Endothelial cell of hepatic sinusoid (primary cell): Measurements from ENCODE around the gene PPY.
"Not testable (repeated sequence)": the region's sequence is repeated elsewhere in the genome, so short reads cannot be mapped to it uniquely, and the experiment has no call there.

Experiments
- in situ Hi-C: cut with HindIII; loops from 2 replicates; pipeline ENCODE4 v1.10.0; 2017; ENCODE audit warnings: low sequenced_read_pairs

Gene PPY

DNA sequence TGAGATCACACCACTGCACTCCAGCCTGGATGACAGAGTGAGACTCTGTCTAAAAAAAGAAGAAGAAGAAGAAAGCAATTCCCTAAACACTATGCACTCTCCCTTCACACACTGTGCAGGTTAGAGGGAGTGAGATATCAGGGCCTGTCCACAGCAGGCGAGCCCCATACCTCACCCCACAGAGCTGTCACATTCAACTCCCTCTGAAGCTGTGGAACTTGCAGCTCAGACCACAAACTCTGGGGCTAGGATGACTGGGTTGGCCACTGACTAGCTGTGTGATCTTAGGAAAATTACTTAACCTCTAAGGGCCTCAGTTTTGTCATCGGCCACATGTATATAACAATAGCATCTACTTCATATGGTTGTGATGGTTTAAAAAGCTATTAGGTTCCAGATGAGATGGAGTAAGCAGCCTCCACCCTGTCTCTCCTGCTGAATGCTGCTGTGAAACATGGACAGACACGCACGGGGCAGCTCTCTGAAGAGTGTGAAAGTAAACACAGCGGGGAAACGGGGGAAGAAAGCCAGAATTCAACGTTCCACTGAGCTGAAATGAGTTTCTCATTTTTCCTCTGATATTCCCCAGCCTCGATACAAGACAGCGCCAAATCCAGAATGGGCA is 25.1 kb upstream of the PPY start:
- in situ Hi-C loops: no loop called here

DNA sequence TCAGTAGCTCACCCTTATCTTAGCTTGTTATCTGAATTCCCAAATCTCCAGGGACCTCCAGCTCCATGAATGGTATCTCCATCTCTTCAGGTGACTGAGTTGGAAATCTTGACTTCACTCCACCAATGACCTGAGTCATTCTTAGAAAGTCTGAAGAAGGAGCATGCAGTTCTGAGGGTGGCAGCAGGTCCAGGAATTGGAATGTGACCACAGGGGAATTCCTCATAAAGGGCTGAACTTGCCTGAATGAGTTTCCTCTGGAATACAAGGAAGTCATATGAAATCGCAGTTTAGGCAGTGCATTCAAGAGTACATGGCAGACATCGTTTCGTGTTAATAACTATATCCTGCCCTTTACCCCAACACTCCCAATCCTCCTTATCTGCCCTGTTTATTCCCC is 24.0 kb upstream of the PPY start:
- in situ Hi-C loops: no loop called here

DNA sequence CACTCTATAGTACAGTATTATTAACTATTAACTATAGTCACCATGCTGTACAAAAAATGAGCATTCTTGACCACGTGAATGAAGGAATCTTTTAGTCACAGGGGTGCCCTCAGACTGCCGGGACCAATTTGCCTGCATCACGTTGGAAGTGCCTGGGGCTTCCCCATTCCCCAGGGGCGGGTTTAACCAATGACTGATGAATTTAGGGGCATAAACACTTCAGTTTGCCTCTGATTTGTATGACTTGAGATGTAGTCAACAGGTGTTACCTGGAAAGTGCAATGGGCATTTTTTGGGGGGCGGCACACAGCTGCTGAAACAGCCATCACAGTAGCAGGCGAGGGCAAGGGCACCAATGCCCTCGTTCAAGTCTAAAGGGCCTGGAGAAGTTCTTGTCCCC is 20.2 kb upstream of the PPY start:
- in situ Hi-C loops: no loop called here

DNA sequence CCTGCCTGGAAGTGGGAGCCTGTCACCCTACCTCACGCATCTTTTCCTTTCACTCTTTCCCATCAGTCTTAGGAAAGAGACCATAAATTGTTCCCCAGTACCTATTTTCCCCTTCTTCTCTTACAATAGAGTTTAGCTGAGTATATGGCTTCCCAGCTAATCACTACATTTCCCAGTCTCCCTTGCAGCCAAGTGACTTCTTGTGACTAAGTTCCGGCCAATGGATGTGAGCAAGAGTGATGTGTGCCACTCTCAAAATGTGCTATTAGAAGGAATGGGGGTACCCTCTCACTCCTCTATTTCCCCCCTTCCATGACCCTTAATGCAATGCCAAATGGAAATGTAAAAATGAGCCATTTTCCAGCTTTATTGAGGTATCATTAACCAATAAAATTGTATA is 19.7 kb upstream of the PPY start:
- in situ Hi-C loops: no loop called here

DNA sequence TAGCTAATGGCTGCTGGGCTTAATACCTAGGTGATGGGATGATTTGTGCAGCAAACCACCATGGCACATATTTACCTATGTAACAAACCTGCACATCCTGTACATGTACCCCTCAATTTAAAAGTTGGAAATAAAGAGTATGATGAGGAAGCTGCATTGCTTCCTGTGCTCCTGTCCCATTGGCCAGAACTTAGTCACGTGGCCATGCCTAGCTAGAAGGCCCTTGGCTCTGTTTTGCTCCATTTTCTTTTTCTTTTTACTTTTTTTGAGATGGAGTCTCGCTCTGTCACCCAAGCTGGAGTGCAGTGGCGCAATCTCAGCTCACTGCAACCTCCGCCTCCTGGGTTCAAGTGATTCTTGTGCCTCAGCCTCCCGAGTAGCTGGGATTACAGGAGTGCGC is 19.0 kb upstream of the PPY start:
- in situ Hi-C loops: not testable (repeated sequence)

DNA sequence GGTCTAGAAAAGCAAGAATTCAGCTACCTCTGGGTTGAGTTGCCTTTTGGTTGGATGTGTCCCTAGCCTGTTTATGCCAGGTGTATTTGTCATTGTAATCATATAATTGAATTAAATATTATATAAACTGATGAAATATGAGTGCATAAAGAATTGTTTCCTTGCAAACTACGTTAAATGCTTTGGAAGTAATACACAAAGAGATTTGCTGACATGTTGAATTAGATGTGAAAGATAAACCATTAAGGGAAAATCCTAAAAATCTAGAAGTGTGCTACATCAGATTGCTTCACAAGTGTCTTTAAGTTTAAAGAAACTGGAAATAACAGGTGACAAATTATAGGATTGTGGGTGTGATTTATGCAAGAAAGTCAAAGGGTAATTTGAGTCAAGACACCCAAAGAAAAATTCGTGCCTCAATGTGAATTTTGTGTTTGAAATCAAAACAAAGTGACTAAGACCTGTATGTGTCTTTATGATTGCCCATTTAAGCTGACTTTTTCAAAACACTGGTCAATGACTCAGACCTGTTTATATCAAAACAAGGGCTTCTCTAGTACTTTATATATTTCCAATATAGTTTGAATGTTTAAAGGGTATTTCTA is 16.6 kb upstream of the PPY start:
- in situ Hi-C loops: no loop called here

DNA sequence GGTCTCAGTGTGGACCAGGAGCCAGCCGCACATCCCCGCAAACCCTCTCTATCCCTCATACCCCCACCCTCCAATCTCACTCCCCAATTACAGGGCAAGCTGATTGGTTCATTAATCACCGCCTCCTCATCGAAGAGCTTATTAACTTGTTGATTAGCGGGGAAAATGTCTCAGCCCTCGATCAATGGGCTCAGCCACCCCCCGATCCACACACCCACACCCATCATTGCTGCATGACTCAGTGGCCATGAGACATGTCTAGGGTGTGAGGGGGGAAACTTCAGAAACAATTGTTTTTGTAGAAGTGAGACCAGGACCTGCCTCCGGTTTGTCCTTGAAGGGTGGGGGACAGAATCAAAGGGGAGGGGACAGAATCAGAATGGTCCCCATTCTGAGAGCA is 13.9 kb upstream of the PPY start:
- in situ Hi-C loops: no loop called here

DNA sequence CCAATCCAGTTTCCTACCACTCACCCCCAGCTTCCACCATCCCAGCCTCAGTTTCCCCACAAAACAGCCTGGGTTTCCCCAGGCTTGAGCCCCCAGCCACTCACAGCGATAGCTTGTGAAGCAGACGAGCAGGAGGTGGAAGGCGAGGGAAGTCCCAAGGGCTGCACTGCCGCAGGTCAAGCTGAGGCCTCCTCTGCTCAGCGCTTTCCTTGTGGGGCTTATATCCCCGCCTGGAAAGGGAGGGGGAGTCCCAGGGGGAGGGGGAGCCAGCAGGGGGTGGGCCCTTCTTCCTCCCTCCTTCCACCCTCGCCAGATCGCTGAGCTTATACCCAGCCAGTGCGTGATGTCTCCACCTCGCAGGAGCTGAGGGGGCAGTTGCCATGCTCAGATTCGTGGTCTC is 11.5 kb upstream of the PPY start, which contains the start of gene PYY:
Gene PYY (minus strand): TSS at position 195 of the 400 bp plus-strand sequence. CDS start 457 bp downstream, outside the sequence.
- in situ Hi-C loops: loop anchor here (5.0 kb wide), 1 partner anchor 39 kb away; no protein-coding TSS in a partner anchor

DNA sequence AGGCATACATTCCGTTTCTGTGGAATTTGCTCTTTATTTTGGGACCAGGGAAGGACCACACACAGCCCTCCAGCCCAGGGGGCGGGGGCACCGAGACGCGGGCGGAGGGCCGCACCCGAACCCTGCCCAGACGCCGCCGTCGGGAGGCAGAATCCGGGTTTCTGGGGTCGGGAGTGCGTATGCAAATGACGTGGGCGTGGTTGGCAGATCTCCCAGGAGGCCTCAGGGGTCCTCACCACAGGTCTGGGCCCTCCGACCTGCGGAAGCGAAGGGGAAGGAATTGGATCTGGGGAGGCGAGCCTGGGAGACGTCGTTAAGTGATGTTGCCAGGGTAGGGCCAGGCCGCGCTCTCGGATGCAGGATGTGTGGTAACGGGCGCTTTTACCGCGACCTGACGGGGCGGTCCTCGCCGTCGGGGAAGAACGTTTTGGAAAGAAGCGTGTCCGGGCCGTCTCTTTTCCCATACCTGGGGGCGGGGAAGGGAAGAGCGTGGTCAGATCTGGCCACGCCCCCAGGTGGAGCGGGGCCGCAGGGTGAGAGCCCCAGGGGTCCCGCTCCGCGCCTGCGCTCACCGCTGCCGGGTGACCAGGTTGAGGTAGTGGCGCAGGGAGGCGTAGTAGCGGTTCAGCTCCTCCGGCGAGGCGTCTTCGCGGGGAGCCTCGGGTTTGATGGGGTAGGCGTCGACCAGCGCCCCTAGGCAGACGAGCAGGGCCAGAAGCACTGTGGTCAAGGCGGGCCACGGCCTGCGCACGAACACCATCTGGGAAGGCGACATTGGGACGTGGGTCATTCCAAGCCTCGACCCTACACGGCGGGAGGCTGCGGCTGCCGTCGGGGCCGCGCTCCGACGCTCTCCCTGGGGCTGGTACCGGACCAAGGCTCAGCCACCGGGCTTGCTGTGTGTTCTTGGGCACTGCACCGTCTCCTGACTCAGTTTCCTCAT is 10.7 kb upstream of the PPY start:
- in situ Hi-C loops: loop anchor here (5.0 kb wide), 1 partner anchor 39 kb away; no protein-coding TSS in a partner anchor

DNA sequence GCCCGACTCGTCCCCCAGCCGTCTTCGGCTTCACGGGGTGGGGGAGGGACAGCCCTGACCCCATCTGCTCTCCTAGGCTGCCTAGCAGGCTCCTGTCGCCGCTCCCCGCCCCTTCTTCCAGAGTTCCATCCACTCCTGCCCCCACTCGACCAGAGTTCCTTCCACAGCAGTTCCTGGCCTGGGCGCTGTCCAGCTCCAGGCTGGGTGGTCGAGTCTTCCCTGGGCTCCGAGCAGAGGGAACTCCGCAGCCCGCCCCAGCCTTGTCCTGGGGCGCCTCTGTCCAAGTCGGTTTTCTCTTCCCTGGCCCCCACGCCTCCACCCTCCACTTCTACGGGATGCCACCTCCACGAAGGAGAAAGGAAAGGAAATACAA is 10.1 kb upstream of the PPY start:
- in situ Hi-C loops: loop anchor here (5.0 kb wide), 1 partner anchor 40 kb away; no protein-coding TSS in a partner anchor

DNA sequence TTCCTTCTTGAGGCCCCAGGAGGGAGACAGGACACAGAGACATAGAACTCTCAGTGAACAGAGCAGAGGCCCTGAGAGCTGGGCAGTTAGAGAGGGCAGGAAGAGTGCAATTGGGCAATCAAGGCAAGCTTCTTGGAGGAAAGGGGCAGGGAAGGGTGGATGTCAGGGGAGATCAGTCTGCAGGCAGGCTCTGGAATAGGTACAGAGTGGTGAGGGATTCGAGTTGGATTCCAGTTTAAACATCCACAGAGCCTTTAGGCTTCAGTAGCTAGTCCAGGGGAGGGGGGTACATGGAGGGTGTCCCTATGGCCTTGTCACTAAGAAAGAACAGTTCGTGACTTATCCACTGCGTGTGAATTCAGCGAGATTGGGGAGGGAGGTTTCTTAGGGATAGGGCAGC is 9.5 kb upstream of the PPY start:
- in situ Hi-C loops: loop anchor here (5.0 kb wide), 1 partner anchor 41 kb away; no protein-coding TSS in a partner anchor

DNA sequence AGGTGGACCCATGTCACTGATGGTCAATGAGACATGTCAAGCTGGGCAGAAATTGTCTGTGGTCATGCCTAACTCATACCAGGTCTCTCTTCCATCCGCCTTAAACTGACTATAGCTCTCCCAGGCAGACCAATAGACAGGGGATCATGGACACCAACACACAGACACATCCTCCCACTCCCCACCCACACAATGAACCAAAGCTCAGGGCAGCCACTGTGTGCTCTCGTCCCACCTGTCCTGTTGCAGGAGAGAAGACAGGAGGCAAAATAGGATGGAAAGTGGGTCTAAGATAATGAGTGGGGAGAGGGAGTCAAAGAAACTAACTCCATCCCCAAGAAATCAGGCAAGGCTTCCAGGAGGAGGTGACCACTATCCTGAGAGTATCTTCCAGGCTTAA is 8.3 kb upstream of the PPY start:
- in situ Hi-C loops: loop anchor here (5.0 kb wide), 1 partner anchor 42 kb away; no protein-coding TSS in a partner anchor

DNA sequence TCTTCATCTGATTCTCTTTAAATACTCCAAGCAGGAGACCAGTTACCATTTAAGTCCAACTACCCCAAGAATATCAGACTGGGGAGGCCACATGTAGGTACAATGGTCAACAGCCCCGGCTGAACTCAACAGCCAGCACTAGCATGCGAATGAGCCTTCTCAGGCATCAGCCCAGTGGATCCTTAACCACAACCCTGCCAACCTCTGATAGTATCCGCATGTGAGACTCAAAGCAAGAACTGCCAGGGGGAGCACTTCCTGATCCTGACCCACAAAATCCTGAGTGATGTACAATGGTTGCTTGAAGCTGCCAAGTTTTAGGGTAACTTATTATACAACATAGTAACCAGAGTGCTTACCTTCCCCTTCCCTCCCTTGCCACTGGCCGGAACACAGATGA is 7.5 kb upstream of the PPY start:
- in situ Hi-C loops: loop anchor here (5.0 kb wide), 1 partner anchor 43 kb away; no protein-coding TSS in a partner anchor

DNA sequence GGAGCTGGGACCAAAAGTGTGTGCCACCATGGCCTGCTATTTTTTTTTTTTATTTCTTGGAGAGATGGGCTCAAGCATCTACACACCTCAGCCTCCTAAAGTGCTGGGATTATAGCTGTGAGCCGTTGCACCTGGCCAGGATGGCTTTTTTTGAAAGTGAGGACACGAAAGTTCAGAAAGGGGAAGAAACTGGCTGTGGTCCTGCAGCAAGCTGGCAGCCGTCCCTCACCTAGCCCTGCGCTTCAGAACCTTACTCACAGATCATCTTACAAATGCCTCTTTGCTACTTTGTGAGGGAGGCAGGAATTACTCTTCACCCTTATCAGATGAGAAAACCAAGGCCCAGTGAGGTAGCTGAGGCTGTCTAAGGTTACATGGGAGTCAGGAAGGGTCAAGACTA is 4.5 kb upstream of the PPY start:
- in situ Hi-C loops: no loop called here

DNA sequence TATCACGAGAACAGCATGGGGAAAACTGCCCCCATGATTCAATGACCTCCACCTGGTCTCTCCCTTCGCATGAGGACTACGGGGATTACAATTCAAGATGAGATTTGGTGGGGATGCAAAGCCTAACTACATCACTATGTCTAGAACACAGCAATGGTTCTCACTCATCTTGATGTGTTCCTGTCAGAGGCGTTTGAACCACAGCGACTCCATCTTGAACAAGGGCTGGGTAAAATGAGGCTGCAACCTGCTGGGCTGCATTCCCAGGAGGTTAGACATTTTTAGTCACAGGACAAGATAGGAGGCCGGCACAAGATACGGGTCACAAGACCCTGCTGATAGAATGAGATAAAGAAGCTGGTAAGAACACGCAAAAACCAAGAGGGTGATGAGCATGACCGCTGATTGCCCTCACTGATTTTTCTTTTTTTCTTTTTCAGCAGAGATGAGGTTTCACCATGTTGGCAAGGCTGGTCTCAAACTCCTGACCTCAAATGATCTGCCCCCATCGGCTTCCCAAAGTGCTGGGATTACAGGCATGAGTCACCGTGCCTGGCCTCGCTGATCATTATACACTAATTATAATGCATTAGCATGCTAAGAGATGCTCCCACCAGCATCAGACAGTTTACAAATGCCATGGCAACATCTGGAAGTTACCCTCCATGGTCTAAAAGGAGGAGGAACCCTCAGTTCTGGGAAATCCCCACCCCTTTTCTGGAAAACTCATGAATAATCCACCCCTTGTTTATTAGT is 3.0 kb upstream of the PPY start:
- in situ Hi-C loops: no loop called here

DNA sequence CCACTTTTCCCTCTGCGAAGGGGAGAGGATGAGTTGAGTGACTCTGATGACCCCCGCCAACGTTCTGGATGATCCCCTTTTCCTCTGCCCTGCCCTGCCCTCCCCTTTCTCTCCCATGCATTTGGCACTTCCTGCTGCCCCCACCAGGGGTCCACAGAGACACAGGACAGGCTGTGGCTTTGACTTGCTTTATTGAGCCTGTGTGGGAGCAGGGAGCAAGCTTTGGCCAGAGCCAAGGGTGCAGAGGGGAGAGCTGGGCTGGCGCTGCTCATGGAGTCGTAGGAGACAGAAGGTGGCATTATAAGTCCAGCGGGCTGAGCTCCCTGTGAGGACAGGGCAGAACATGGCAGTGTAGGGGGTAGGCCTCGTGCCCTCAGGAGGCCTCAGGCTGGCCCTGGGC is 1.6 kb downstream of the PPY start:
- in situ Hi-C loops: no loop called here

DNA sequence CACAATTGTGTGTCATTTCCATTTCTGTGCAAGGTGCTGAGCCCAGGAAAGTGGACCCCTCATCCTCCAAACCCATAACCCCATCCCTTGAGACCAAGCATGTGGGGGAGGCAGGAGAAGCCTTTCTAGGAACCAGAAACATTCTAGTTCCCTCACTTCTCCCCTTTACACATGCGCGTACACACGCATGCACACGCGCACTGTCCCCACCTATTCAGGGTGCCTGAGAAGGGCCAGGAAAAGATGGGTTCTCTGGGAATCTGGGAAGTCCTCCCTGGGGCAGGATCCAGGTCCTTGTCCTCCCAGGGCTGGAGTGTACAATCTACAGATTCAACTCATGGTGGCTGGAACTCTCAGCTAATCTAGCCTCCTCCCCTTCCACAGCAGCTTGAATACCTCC is 2.4 kb downstream of the PPY start:
- in situ Hi-C loops: no loop called here

DNA sequence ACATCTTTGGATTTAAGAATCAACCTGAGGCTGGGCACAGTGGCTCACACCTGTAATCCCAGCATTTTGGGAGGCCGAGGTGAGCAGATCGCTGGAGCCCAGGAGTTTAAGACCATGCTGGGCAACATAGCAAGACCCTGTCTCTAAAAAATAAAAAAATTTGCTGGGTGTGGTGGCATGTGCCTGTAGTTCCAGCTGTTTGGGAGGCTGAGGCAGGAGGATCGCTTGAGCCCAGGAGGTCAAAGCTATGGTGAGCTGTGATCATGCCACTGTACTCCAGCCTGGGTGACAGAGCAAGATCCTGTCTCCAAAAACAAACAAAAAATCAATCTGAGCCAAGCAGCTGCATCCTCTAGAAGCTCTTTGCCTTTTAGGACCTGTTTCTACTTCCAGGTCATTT is 2.8 kb downstream of the PPY start:
- in situ Hi-C loops: not testable (repeated sequence)

DNA sequence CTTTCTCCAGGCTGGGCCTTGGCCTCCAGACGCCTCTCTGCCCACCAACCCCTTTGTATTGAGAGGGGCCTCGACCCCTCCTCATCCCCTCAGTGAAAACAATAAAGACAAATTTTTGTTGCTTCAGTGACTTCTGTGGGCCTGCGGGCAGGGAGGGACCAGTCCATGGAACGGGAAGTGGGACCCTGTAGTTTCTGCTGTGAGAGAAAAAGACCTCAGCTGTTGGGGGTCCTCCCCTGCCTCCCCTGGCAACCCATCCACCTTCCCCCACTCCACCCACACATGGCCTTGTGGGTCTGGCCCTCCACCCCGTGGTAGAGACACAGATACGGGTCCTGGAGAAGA is 3.5 kb downstream of the PPY start:
- in situ Hi-C loops: no loop called here

DNA sequence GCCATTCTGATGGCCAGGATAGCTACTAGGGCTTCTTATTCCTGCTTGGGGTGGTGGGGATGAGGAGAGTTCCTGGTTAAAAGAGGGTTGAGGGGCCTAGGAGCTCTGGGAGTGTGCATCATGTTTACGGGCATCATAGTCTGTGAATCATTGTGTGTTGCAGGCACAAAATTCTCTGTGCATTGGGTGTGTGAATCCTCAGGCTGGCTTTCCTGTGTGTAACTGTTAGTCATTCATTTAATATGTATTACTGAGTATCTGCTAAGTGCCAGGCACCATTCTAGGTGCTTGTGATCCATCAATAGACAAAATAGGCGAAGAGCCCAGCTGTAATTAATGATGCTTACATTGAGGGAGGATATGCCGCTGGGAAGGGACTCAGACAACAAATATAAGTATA is 5.8 kb downstream of the PPY start:
- in situ Hi-C loops: no loop called here

DNA sequence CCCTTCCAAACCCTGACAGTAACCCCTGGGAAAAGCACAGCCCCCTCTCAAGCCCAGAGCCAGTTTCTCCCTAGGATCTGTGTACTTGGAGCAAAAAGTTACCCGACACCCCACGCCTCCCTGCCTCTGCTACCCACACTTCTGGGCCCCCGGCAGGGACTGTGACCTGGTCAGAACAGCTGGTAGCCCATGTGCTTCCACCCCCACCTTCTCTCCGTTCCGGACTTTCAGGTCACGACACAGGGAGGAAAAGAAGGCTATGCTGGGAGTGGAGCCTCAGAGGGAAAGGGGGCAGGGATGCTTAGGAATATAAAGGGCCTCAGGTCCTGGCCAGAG is 6.4 kb downstream of the PPY start:
- in situ Hi-C loops: no loop called here
